GM12875 (cell line): ENCODE results near the gene ST6GALNAC3.

ENCODE experiments used
- H3K4me3 ChIP-seq: one replicate; pipeline ENCODE4 v1.5.1; 2011; ENCODE audit warnings: low read depth, low read length, control low read depth
- TF ChIP-seq, protein P1 (sequence below): IDR thresholded peaks from 2 replicates; pipeline ENCODE4 v1.5.1; 2011; ENCODE audit warnings: low read depth, mild to moderate bottlenecking, control low read depth, inconsistent platforms, low read length, moderate library complexity, borderline replicate concordance; ENCODE audit not compliant: insufficient read depth

The ST6GALNAC3 gene

GRCh38 chr1:76285578-76286135 lies 211.1 kb downstream of the ST6GALNAC3 start:
- TF ChIP-seq, protein P1, sequence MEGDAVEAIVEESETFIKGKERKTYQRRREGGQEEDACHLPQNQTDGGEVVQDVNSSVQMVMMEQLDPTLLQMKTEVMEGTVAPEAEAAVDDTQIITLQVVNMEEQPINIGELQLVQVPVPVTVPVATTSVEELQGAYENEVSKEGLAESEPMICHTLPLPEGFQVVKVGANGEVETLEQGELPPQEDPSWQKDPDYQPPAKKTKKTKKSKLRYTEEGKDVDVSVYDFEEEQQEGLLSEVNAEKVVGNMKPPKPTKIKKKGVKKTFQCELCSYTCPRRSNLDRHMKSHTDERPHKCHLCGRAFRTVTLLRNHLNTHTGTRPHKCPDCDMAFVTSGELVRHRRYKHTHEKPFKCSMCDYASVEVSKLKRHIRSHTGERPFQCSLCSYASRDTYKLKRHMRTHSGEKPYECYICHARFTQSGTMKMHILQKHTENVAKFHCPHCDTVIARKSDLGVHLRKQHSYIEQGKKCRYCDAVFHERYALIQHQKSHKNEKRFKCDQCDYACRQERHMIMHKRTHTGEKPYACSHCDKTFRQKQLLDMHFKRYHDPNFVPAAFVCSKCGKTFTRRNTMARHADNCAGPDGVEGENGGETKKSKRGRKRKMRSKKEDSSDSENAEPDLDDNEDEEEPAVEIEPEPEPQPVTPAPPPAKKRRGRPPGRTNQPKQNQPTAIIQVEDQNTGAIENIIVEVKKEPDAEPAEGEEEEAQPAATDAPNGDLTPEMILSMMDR = no peak
- no peak overlapping the region for H3K4me3 ChIP-seq

- TF ChIP-seq, protein P1 = no peak
- H3K4me3 ChIP-seq = no peak overlapping the region
Observed at GRCh38 chr1:76287917-76288316, 213.4 kb downstream of the ST6GALNAC3 start.

DNA sequence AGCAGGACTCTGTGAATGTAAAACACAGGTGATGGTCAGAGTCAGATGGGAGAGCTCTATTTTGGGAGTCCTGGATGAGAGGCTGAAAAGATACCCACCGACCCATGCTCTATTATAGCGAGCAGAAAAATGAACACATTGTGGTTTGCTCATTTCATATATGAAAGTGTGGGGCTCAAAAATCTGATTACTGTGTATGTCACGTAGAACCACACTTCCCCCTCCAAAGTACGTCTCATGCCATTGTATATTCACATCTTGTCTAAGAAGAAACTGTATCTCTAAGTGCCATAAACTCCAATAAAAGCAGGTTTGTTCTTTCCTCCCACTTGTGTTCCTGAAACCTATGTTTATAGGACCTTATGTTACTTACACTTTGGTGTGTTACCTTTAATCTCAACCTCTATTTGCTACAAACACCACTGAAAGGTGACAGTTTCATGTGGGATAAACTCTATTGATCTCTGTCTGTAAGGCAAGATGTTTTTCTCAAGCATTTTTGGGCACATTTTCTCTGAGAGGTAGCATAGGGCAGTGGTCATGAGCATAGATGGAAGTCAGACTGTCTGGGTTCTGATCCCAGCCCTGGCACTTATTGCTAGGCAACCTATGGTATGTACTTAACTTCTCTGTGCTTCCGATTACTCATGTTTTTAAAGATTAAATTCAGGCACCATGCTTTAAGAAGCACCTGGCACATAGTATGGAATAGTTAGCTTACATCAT lies 214.4 kb downstream of the ST6GALNAC3 start:
- TF ChIP-seq, protein P1 = no peak
- no peak overlapping the region for H3K4me3 ChIP-seq

DNA sequence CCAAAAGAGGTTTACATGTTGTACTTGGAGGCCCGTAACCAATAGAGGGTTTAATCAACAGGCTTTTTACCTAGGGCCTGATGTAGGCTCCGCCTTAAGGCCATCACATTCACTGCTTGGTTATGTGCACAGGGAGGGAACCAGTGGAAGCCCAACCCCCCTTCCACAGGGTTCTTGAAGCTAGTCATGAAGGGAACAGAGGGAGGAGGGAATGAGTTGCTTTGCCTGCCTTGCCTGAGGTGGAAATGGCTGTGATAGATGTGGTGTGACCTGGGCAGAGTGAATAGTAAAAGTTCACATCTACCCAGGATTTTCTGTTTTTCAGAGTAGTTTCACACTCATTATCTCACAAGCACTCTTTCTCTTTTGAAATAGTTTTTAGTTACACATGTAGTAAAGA lies 215.1 kb downstream of the ST6GALNAC3 start:
- TF ChIP-seq, protein P1 = no peak
- no peak overlapping the region for H3K4me3 ChIP-seq

DNA sequence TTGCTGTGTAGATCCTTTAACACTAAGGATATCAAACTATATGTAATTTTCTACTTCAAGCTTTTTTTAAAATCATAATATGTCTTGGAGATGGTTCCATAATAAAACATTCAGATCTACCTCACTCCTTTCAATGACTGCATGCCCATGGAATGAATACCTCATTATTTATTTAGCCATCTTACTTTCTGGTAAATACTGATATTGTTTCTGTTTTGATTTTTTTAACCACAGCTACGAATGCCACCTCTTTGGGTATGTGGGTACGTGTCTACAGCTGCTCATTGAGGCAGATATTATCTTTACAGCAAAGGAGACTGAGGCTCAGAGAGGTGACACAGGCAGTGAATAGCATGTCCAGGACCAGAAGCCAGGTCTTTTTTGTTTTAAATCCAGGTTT lies 215.7 kb downstream of the ST6GALNAC3 start:
- TF ChIP-seq, protein P1 = no peak
- no peak overlapping the region for H3K4me3 ChIP-seq

DNA sequence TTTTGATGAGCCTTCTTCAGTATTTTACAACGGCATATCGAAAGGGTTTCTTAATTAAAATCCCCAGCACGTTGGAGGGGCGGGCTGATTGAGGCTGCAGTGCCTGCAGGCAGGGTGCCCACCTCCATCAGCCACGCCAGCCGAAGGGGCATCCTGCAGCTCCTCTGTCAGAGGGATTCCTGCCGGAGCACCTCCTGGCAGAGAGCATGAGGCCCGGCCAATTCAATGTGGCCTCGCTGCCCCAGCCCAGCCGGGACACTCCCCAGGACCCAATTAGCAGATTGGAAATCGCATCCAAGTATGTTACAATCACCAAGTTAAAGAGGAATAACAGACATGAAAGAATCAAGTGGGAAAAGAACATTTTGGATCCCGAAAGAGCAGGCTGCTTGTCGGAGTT lies 216.6 kb downstream of the ST6GALNAC3 start:
- TF ChIP-seq, protein P1 = no peak
- H3K4me3 ChIP-seq = no peak overlapping the region

DNA sequence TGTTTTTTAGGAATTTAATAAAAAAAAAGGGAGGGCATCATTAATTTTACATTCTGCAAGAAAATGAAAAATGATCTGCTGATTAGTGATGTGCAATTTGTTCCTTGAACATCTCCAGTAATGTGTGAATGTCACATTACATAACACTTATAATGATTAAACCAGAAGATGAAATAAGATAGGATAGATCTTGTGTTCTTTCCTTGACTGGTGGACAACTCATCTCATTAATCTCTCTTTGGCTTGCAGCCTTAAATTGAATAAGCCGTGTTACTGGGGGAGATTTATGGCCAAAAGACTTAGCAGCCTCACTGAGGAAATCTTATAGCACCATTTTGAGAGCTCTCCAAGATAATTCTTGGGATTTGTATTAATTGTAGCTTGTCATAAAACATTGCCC lies 217.2 kb downstream of the ST6GALNAC3 start:
- H3K4me3 ChIP-seq = no peak overlapping the region
- TF ChIP-seq, protein P1 = no peak
